ENCODE data around the gene SEMA3E.

SEMA3E gene

DNA sequence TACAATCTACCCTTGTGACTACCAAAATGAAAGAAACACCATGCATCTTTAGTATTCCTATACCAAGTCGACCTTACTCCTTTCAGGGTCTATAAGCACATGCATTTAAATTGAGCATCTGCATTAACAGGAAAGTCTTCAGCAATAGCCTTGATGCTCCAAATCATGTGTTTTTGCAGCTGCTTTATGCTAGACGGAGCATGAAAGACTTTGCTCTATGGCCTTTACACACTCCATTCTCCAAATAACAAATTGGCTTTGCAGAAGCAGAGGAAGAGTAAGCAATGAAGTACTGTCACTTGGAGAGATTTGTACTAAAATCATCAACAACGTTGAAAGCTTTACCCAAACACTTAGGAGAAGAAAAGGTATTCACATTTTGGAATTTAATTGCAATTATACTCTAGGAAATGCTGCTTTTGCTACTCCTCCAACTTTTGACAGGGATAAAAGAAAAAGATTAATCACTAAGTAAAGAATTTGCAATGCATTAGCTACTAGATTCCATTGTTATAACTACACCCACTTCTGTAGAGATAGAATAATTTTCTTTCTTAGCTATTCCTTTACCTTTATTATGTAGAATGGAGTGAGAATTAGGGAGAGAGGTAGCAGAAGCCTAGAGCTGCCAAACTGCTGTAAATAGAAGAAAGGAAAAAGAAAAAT is 131.8 kb downstream of the SEMA3E start:
- Histone ChIP-seq H3K27ac (no peak overlapping the region), H3K9me3 (ENCODE audit: severe bottlenecking) (no peaks in the 10 kb centered on the region), H3K4me3 (ENCODE audit: low read depth, low read length) (no peak overlapping the region), H3K27me3 (ENCODE audit: insufficient read depth, low read depth, severe bottlenecking) (no peaks in the 10 kb centered on the region), H3K36me3 (no peaks in the 10 kb centered on the region)
- no peak for DNase-seq
- TF ChIP-seq, protein P1, sequence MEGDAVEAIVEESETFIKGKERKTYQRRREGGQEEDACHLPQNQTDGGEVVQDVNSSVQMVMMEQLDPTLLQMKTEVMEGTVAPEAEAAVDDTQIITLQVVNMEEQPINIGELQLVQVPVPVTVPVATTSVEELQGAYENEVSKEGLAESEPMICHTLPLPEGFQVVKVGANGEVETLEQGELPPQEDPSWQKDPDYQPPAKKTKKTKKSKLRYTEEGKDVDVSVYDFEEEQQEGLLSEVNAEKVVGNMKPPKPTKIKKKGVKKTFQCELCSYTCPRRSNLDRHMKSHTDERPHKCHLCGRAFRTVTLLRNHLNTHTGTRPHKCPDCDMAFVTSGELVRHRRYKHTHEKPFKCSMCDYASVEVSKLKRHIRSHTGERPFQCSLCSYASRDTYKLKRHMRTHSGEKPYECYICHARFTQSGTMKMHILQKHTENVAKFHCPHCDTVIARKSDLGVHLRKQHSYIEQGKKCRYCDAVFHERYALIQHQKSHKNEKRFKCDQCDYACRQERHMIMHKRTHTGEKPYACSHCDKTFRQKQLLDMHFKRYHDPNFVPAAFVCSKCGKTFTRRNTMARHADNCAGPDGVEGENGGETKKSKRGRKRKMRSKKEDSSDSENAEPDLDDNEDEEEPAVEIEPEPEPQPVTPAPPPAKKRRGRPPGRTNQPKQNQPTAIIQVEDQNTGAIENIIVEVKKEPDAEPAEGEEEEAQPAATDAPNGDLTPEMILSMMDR (IDR thresholded peaks at IDR 0.05; ENCODE audit: low read depth, low read length), result no peak

DNA sequence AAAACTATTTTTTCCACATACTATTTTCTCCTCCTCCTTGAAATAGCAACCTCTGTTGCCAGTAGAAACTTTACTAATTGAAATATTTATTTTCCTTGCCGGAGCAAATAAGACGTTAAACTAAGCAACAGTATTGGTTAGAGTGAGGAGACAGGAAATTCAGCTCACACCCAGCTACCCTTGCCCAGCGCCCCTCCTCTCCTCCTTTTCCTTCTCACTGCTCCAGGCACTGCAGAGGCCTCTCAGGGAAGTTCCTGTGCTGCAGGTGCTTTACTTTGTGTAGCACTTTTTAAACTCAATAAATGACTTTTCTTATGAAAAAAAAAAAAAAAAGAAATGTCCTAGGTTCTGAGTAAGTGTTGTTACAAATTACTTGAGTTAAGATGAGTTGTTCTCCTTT is 134.0 kb downstream of the SEMA3E start:
- Histone ChIP-seq H3K36me3 (no peaks in the 10 kb centered on the region), H3K27me3 (ENCODE audit: insufficient read depth, low read depth, severe bottlenecking) (no peaks in the 10 kb centered on the region), H3K27ac (no peak overlapping the region), H3K4me3 (ENCODE audit: low read depth, low read length) (no peak overlapping the region), H3K9me3 (ENCODE audit: severe bottlenecking) (no peaks in the 10 kb centered on the region)
- DNase-seq, result no peak
- TF ChIP-seq, protein P1 (IDR thresholded peaks at IDR 0.05; ENCODE audit: low read depth, low read length), result no peak

DNA sequence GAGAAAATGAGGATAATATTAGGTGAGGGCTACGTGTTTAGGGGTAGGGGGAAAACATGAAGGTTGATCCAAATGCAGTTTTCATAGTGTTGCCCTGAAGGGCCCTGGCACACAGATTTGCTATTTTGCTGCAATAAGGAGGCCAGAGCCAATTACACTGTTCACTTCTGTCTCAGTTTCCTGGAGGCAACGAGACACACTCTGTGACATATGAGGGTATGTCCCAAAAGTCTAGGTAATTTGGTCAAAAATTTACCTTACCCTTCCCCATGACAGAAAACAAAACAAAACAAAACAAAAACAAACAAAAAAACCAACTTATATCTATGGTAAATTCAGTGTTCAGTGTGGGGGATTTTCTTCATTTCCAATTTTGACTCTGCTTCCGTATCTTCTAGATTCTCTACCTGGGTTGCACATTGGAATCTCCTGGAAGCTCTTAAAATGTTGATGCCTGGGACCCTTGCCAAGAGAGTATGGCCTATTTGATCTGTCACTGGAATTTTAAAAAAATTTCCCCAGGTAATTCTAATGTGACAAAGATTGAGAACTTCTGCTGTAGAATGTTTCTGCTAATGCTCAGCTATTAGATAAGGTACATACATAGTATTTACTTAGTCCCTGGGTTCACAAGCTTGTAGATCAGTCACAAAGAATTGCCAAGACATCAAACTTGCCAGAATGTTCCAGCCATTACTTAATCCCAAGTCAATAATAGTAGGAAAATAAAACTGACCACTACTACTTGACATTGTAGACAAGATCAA is 139.5 kb downstream of the SEMA3E start:
- no peaks in the 10 kb centered on the region for H3K9me3 ChIP-seq (ENCODE audit: severe bottlenecking)
- H3K27ac ChIP-seq, result no peak overlapping the region
- TF ChIP-seq, protein P1 (IDR thresholded peaks at IDR 0.05; ENCODE audit: low read depth, low read length), result no peak
- H3K36me3 ChIP-seq, result no peaks in the 10 kb centered on the region
- DNase-seq, result no peak
- no peak overlapping the region for H3K4me3 ChIP-seq (ENCODE audit: low read depth, low read length)
- no peaks in the 10 kb centered on the region for H3K27me3 ChIP-seq (ENCODE audit: insufficient read depth, low read depth, severe bottlenecking)

DNA sequence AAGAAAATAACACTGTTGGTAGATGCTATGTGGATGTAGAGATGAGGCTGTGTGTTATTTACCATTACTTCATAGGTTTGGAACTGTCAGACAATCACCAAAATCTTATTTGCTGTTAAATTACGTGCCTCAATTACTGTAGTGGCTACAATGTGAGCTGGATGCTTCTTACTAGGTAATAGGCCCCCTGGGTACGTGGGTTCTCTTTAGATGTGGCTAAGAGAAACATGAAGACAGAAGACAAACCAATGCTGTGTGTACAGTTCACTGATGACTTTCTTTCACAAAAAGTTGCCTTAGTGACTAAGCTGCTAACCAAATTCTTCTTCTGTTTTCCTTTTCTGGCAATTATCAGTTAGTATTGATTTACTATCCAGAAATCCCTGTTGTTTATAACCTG is 144.6 kb downstream of the SEMA3E start:
- DNase-seq, result no peak
- Histone ChIP-seq H3K4me3 (ENCODE audit: low read depth, low read length) (no peak overlapping the region), H3K27me3 (ENCODE audit: insufficient read depth, low read depth, severe bottlenecking) (no peaks in the 10 kb centered on the region), H3K36me3 (no peaks in the 10 kb centered on the region), H3K27ac (no peak overlapping the region), H3K9me3 (ENCODE audit: severe bottlenecking) (no peaks in the 10 kb centered on the region)
- TF ChIP-seq, protein P1 (IDR thresholded peaks at IDR 0.05; ENCODE audit: low read depth, low read length), result no peak

DNA sequence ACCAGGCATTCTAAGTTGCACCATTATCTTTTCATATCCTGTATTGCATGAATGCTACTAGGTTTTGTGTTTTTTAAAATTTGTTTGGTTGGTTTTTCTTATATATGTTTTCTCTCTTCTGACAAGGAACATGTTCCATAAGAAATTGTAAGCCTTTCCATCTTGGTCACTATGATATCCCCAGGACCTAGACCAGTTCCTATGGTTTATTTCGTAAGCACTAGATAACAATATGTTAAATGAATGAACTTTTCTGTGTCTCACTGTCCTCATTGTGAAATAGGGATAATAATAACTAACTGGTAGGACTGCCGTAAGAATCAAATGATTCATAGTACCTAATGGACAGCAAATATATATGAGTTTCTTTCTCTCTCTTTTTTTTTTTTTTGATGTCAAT is 146.3 kb downstream of the SEMA3E start:
- H3K27me3 ChIP-seq (ENCODE audit: insufficient read depth, low read depth, severe bottlenecking), result no peaks in the 10 kb centered on the region
- H3K9me3 ChIP-seq (ENCODE audit: severe bottlenecking), result no peaks in the 10 kb centered on the region
- no peak overlapping the region for H3K27ac ChIP-seq
- H3K4me3 ChIP-seq (ENCODE audit: low read depth, low read length), result no peak overlapping the region
- TF ChIP-seq, protein P1 (IDR thresholded peaks at IDR 0.05; ENCODE audit: low read depth, low read length), result no peak
- no peaks in the 10 kb centered on the region for H3K36me3 ChIP-seq
- DNase-seq, result no peak
